ENCODE results near the gene PGA3.
"Not testable (repeated sequence)": the region's sequence is repeated elsewhere in the genome, so short reads cannot be mapped to it uniquely, and the experiment has no call there.

DNA sequence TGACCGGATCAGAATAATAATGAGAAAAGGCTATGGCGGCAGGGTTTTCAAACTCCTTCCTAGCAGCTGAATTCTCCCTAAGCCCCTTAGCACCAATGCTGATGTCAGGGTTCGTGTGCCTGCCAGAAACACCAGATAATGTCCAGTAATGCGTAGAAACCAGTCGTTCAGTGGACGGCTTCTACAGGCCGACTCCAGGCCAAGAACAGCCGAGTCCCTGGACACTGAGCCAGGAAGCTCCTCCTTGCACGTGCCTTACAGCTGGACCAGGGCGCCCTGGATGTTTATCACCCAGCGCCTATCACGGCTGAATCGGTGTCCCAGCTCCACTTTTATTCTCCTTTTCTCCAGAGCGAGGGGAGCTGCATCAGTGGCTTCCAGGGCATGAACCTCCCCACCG is 8.9 kb downstream of the PGA3 start:
- TF ChIP-seq EZH2 (IDR thresholded peaks at IDR 0.05); YY1 (IDR thresholded peaks at IDR 0.05; ENCODE audit: extremely low read depth, insufficient replicate concordance, low read depth, low read length); RAD21 (IDR thresholded peaks at IDR 0.05; ENCODE audit: low read depth); JUND (IDR thresholded peaks at IDR 0.05); TCF7L2 (IDR thresholded peaks at IDR 0.05; ENCODE audit: borderline replicate concordance, extremely low read depth, insufficient read depth, insufficient read length); CEBPB (IDR thresholded peaks at IDR 0.05; ENCODE audit: low read depth); SP1 (IDR thresholded peaks at IDR 0.05; ENCODE audit: low read depth); ELF1 (IDR thresholded peaks at IDR 0.05; ENCODE audit: borderline replicate concordance, low read depth): not testable (repeated sequence)
- TF ChIP-seq, protein P1, sequence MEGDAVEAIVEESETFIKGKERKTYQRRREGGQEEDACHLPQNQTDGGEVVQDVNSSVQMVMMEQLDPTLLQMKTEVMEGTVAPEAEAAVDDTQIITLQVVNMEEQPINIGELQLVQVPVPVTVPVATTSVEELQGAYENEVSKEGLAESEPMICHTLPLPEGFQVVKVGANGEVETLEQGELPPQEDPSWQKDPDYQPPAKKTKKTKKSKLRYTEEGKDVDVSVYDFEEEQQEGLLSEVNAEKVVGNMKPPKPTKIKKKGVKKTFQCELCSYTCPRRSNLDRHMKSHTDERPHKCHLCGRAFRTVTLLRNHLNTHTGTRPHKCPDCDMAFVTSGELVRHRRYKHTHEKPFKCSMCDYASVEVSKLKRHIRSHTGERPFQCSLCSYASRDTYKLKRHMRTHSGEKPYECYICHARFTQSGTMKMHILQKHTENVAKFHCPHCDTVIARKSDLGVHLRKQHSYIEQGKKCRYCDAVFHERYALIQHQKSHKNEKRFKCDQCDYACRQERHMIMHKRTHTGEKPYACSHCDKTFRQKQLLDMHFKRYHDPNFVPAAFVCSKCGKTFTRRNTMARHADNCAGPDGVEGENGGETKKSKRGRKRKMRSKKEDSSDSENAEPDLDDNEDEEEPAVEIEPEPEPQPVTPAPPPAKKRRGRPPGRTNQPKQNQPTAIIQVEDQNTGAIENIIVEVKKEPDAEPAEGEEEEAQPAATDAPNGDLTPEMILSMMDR (IDR thresholded peaks at IDR 0.05 in 2 of 3, conservative IDR thresholded peaks at IDR 0.05 in 1 of 3; ENCODE audit: borderline replicate concordance in 1 of 3, insufficient read depth in 1 of 3, low read depth in 2 of 3, low read length in 2 of 3), result not testable (repeated sequence)
